DOHH2 (cell line): ENCODE data around the gene DLX4.

Source experiments
- EZH2phosphoT487 ChIP-seq: fragments of 200-600 bp; sonication (generic); IDR thresholded peaks from 2 replicates; pipeline ENCODE4 v1.6.1; 2017; ENCODE audit warnings: borderline replicate concordance, mild to moderate bottlenecking, antibody characterized with exemption, low read length, moderate library complexity, mixed read lengths
- TF ChIP-seq, protein P1 (sequence below): fragments of 200-600 bp; sonication (generic); IDR thresholded peaks from one replicate; pipeline ENCODE4 v1.5.1; 2014; ENCODE audit warnings: antibody characterized with exemption, mild to moderate bottlenecking, low read depth, low read length; ENCODE audit not compliant: poor library complexity, severe bottlenecking

DNA sequence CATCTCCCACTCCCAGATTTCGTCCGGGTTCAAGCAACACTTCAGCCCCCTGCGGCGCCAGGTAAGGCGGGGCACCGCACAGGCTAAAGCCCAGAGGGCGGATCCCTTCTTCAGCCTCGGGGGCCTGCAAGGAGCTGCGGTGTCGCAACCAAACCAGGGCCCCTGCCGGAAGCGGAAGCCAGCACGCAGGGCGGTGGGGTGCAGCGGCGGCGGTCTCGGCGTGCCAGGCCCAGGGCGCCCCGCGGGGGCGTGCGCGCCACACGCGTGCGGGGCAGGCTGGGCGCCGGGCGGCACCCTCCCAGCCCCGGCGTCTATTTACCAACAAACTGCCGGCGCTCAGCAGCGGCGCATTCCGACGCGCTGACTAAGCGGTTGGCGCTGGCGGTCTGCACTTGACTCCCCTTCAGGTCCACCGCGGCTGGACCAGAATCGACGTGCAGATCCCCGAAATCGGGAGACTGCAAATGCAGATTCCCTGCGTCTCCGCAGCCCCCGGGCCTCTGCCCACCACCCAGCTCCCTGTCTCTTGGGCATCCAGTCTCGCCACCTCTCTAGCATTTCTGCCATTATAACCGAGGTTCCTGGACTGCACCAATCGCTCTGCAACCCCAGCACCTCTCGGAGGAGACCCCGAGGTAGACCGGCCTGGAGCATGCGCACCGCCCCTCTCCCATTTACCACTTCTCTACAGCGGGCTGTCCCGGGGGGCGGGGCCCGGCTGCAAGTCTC is 421 bp upstream of the DLX4 start:
- TF ChIP-seq, protein P1, sequence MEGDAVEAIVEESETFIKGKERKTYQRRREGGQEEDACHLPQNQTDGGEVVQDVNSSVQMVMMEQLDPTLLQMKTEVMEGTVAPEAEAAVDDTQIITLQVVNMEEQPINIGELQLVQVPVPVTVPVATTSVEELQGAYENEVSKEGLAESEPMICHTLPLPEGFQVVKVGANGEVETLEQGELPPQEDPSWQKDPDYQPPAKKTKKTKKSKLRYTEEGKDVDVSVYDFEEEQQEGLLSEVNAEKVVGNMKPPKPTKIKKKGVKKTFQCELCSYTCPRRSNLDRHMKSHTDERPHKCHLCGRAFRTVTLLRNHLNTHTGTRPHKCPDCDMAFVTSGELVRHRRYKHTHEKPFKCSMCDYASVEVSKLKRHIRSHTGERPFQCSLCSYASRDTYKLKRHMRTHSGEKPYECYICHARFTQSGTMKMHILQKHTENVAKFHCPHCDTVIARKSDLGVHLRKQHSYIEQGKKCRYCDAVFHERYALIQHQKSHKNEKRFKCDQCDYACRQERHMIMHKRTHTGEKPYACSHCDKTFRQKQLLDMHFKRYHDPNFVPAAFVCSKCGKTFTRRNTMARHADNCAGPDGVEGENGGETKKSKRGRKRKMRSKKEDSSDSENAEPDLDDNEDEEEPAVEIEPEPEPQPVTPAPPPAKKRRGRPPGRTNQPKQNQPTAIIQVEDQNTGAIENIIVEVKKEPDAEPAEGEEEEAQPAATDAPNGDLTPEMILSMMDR: no peak
- no peak for TF ChIP-seq EZH2phosphoT487
